ENCODE data around the gene ACY1.
A peak's percentile ranks its signal among the peaks of the same experiment; 100 is the strongest.
"Not testable (repeated sequence)": the region's sequence is repeated elsewhere in the genome, so short reads cannot be mapped to it uniquely, and the experiment has no call there.

ACY1 gene

GRCh38 chr3:51985063-51985462 is 1.7 kb downstream of the ACY1 start:
- no peak for DNase-seq

- DNase-seq: no peak
These were observed 2.9 kb downstream of the ACY1 start for GRCh38 chr3:51986010-51986947.

GRCh38 chr3:51987568-51987967 is 4.2 kb downstream of the ACY1 start:
- no peak for DNase-seq

- no peak for DNase-seq
These were observed 5.2 kb downstream of the ACY1 start for GRCh38 chr3:51988286-51989146.

- not testable (repeated sequence) for DNase-seq
These were observed 7.2 kb downstream of the ACY1 start for GRCh38 chr3:51990501-51990971.

GRCh38 chr3:51992017-51992682 is 8.8 kb downstream of the ACY1 start:
- DNase-seq: no peak

GRCh38 chr3:51993657-51994056 is 10.3 kb downstream of the ACY1 start:
- DNase-seq: not testable (repeated sequence)

GRCh38 chr3:51994530-51994929 is 11.2 kb downstream of the ACY1 start:
- no peak for DNase-seq

GRCh38 chr3:51995346-51996163 is 12.2 kb downstream of the ACY1 start, which contains the start of gene RPL29:
Gene RPL29, minus strand, starts transcription at chr3:51995895. Its CDS starts 434 bp downstream, at chr3:51995461.
- peak; percentile 85 for DNase-seq

- no peak for DNase-seq
These were observed 13.8 kb downstream of the ACY1 start for GRCh38 chr3:51997172-51997571.

GRCh38 chr3:51997935-51998596 is 14.7 kb downstream of the ACY1 start:
- no peak for DNase-seq

GRCh38 chr3:51998774-51999173 is 15.4 kb downstream of the ACY1 start:
- DNase-seq: no peak

- no peak for DNase-seq
These were observed 16.5 kb downstream of the ACY1 start for GRCh38 chr3:51999846-52000245.

GRCh38 chr3:52001443-52001974 is 18.2 kb downstream of the ACY1 start:
- DNase-seq: peak; percentile 88

- no peak for DNase-seq
These were observed 19.4 kb downstream of the ACY1 start for GRCh38 chr3:52002748-52003147.

GRCh38 chr3:52004163-52004787 is 20.9 kb downstream of the ACY1 start:
- no peak for DNase-seq

GRCh38 chr3:52004906-52005395 is 21.6 kb downstream of the ACY1 start:
- DNase-seq: no peak

GRCh38 chr3:52005571-52005986 is 22.2 kb downstream of the ACY1 start:
- DNase-seq: no peak

- DNase-seq: no peak
These were observed 22.9 kb downstream of the ACY1 start for GRCh38 chr3:52006017-52006819.

- DNase-seq: no peak
These were observed 23.4 kb downstream of the ACY1 start for GRCh38 chr3:52006820-52007133.
